HEK293T (cell line): Measurements from ENCODE around the gene RIPOR2.

Experiments
- ARNT ChIP-seq: fragments of 450-650 bp; IDR thresholded peaks from 2 replicates; pipeline ENCODE4 v1.6.1; 2017; ENCODE audit warnings: mild to moderate bottlenecking
- BHLHE40 ChIP-seq: fragments of 450-650 bp; IDR thresholded peaks from 2 replicates; pipeline ENCODE4 v1.6.1; 2016; ENCODE audit warnings: mild to moderate bottlenecking, moderate library complexity, borderline replicate concordance
- ELF4 ChIP-seq: fragments of 450-650 bp; IDR thresholded peaks from 2 replicates; pipeline ENCODE4 v1.6.1; 2017; ENCODE audit warnings: antibody characterized with exemption
- FOXA1 ChIP-seq: fragments of 450-650 bp; IDR thresholded peaks from 2 replicates; pipeline ENCODE4 v1.6.1; 2016; ENCODE audit warnings: mild to moderate bottlenecking
- FOXK2 ChIP-seq: fragments of 450-650 bp; IDR thresholded peaks from 2 replicates; pipeline ENCODE4 v1.6.1; 2016; ENCODE audit warnings: mild to moderate bottlenecking
- FOXM1 ChIP-seq: fragments of 450-650 bp; IDR thresholded peaks from 2 replicates; pipeline ENCODE4 v1.6.1; 2017; ENCODE audit warnings: mild to moderate bottlenecking, borderline replicate concordance
- L3MBTL2 ChIP-seq: fragments of 450-650 bp; conservative IDR thresholded peaks from 2 replicates; pipeline ENCODE4 v1.6.1; 2016; ENCODE audit warnings: mild to moderate bottlenecking
- LEF1 ChIP-seq: fragments of 450-650 bp; IDR thresholded peaks from 2 replicates; pipeline ENCODE4 v1.6.1; 2017; ENCODE audit warnings: mild to moderate bottlenecking, borderline replicate concordance
- SP1 ChIP-seq: fragments of 450-650 bp; IDR thresholded peaks from 2 replicates; pipeline ENCODE4 v1.6.1; 2017
- TARDBP ChIP-seq: fragments of 450-650 bp; IDR thresholded peaks from 2 replicates; pipeline ENCODE4 v1.6.1; 2016
- ZNF384 ChIP-seq: fragments of 450-650 bp; IDR thresholded peaks from 2 replicates; pipeline ENCODE4 v1.6.1; 2016

- TF ChIP-seq ARNT (no peak), ELF4 (no peak), L3MBTL2 (no peak), FOXK2 (no peak), BHLHE40 (no peak), ZNF384 (no peak), LEF1 (no peak), TARDBP (no peak), FOXM1 (no peak), SP1 (no peak), FOXA1 (no peak)
Observed at GRCh38 chr6:24759718-24760117, 176.0 kb downstream of the RIPOR2 start.
